HTERT RPE-1 (cell line): ENCODE measurements around the gene TEKT5.

Experiments used
- in situ Hi-C: fragments of 300-500 bp; cut with MboI; formaldehyde crosslinking; loops from 4 replicates; pipeline ENCODE4 v1.14.3; 2020; ENCODE audit warnings: low sequenced_read_pairs

The TEKT5 gene

DNA sequence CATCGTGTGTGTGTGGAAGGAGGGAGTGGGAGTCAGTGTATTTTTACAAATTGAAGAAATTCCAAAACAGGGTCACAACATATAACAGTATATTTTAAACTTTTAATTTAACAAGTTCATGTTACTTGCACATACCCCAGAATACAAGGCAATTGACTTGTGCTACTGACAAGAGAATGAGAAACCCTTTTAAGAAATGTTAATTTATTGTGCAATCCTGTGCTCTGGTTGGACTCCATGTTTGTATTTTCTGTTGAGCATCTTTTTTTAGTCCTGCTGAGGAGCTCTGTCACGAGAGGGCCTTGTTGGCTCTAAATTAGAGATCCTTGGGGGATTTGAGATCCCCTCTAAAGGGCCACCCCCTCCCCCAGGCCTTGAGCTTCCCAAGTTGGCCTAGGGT, 113.2 kb downstream of the TEKT5 start:
- in situ Hi-C loops: no loop called here

DNA sequence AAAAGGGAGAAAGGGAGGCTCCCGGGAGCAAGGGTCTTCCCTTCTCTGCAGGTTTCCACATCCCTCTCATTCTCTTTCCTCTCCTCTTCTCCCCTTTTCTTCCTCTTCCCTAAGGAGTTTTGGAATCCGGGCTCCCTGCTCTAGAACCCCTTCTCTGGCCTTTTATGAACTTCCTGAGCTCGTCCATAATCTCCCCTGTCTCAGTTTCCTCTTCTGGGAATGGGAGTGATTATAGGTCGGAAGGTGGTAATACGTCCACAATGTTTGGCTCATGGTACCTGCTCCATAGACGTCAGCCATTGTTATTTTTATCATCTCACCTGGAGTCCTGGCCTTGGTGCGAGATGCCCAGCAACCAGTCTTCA, 113.9 kb downstream of the TEKT5 start:
- in situ Hi-C loops: no loop called here

DNA sequence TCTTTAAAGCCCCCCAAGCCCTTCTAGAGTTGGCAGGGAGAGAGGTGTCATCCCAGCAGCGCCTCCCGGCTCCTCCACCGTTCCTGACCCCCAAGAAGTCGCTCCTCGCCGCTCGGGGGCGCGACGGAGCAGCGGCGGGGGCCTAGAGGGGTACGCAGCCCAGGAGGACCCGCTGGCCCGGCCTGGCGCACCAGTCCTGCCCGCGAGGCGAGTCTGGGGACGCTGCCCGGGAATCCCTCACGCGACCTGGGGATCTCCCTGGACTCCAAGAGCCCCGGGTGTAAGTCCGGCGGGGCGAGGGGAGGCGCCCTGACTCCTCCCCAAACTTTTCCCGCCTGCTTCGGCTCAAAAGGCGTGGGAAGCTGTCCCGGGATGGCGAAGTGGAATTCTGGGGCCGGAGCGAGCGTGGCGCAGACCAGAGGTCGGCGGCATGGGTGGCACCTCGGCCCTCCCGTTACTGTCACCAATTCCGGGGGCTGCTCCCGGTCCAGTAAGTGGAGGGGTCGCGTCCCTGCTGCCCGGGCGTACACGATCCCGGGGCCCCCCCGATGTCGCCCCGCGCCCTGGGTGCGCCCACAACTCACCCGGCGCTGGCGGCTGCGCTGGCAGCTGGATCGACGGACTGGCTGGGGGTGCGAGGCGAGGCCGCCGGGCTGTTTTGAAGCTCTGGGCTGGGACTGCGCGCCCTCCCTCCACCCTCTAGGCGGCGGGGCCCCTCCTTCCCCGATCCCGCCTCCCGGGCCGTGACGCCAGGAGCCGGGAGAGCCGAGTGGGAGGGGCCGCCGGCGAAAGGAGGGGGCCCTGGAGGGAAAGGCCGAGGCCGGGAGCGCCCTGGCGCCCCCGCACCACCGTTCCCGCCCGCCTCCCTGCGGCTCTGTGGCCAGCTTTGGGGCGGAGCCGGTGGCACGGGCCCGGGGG, 114.5 kb downstream of the TEKT5 start, which contains the start of gene EMP2:
TSS of gene EMP2 (minus strand) at position 634 of the 918 bp plus-strand sequence. CDS start 32,981 bp downstream, outside the sequence.
- in situ Hi-C loops: no loop called here

DNA sequence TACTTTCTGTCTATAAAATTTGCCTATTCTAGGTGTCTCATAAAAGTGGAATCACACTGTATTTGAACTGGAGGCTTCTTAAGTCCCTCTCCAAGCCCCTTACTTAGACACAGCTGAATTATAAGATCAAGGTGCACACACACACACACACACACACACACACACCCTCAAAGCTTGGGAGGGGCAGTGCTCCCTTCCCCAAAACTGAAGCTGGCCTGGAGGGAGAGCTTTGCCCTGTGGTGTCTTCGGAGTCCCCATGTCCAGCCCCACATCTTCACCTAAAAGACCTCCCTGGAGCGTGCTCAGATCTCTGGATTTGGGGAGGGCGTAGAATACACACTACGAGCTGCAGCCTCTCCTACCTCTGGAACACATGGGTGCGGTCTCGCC, 115.2 kb downstream of the TEKT5 start:
- in situ Hi-C loops: no loop called here

DNA sequence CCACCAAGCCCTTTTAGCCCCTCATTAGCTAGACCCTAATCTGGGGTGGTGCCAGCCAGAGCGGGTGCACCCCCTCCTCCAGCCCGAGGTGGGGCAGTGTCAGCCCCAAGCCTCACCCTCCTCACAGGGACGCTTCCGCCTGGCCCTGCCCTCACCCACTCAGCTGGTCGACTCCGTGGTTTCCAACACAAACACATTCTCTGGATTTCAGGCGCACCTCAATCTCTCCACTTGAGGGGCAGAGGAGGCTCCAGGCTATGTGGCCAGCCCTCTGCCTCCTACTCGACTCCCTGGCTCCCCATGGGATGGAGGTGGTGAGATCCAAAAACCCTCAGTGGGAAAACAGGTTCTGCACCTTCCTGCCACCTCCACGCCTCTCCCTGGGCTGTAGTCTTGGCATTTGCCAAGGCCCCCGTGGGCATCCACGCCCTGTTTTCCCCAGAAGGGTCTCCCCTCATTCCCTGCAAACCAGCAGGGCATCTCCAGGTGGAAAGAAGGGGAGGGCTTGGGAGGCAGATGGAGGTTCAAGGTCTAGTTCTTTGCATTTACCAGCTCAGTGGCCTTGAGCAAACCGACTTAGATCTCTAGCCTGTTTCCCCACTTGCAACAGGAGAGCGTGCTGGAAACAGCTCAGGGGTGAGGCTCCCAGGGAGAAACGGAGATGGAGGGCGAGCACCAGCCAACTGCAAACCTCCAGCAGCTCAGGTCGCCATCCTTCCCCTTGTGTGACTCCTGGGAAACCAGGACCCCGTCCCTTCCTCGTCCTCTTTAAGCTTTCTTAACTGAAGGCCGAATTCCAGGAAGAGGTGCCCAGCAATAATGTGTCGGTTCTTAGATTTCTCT, 116.0 kb downstream of the TEKT5 start:
- in situ Hi-C loops: no loop called here
